SK-N-SH (cell line): ENCODE measurements around the gene TPP1. TPM values are rescaled to one million over a fixed set of nuclear protein-coding genes. Genes with fewer than 3 reads are reported as not detected.

Experiments used
- CTCF ChIA-PET: fragments of 300-600, 350-600 bp; formaldehyde crosslinking; extraction: SDS; loops from one replicate; lab custom pipeline; 2021; lab: Yijun Ruan, JAX
- POLR2A ChIA-PET: fragments of 350-600 bp; sonication (Branson Sonifier 250); formaldehyde crosslinking; extraction: SDS; loops from one replicate; lab custom pipeline; 2020; ENCODE audit warnings: antibody characterized with exemption, inconsistent platforms; lab: Yijun Ruan, JAX
- DNase-seq: peaks from one replicate; pipeline ENCODE4 v3.0.0; 2012
- H2AFZ ChIP-seq: fragments of 200-600 bp; sonication (generic); 2 replicates; pipeline ENCODE4 v1.8.1; 2016; ENCODE audit warnings: antibody characterized with exemption, mild to moderate bottlenecking, low read depth
- H3F3A ChIP-seq: fragments of 200-600 bp; sonication (generic); replicated peaks from 2 replicates; pipeline ENCODE3; 2016; ENCODE audit warnings: antibody characterized with exemption, mild to moderate bottlenecking; ENCODE audit not compliant: insufficient read depth
- H3K27ac ChIP-seq, 2 experiments: fragments of 200-500 bp in 1 of 2; fragments of 200-600 bp in 1 of 2; sonication (Bioruptor generic) in 1 of 2; sonication (generic), shearing (Covaris generic) in 1 of 2; 2 replicates each; pipeline versions ENCODE4 v1.5.1 to v1.6.1; 2014 to 2016; ENCODE audit warnings: low read depth in 2 of 2, inconsistent platforms in 1 of 2, low read length in 1 of 2, mild to moderate bottlenecking in 1 of 2, mixed read lengths in 1 of 2
- H3K27me3 ChIP-seq: fragments of 200-600 bp; sonication (generic), shearing (Covaris generic); 2 replicates; pipeline ENCODE4 v1.6.1; 2016; ENCODE audit warnings: mixed run types; ENCODE audit not compliant: insufficient read depth
- H3K36me3 ChIP-seq, 2 experiments: fragments of 200-500 bp in 1 of 2; fragments of 200-600 bp in 1 of 2; sonication (Bioruptor generic) in 1 of 2; sonication (generic) in 1 of 2; replicated peaks in 1 of 2; 2 replicates each; pipeline versions ENCODE3 to v1.5.1; 2014 to 2016; ENCODE audit warnings: low read length in 1 of 2, mild to moderate bottlenecking in 1 of 2; ENCODE audit not compliant: insufficient read depth in 2 of 2, control insufficient read depth in 1 of 2
- H3K4me1 ChIP-seq, 2 experiments: fragments of 200-500 bp in 1 of 2; fragments of 200-600 bp in 1 of 2; sonication (Bioruptor generic) in 1 of 2; sonication (generic), shearing (Covaris generic) in 1 of 2; 2 replicates each; pipeline versions ENCODE4 v1.5.1 to v1.6.1; 2014 to 2016; ENCODE audit warnings: low read depth in 1 of 2, low read length in 1 of 2, mixed run types in 1 of 2; ENCODE audit not compliant: insufficient read depth in 2 of 2, control insufficient read depth in 1 of 2
- H3K4me2 ChIP-seq: fragments of 200-600 bp; sonication (generic), shearing (Covaris generic); 2 replicates; pipeline ENCODE4 v1.6.1; 2017; ENCODE audit warnings: mixed run types
- H3K4me3 ChIP-seq, 2 experiments: fragments of 200-500 bp in 1 of 2; fragments of 200-600 bp in 1 of 2; sonication (Bioruptor generic) in 1 of 2; sonication (generic), shearing (Covaris generic) in 1 of 2; 2 replicates each; pipeline versions ENCODE4 v1.5.1 to v1.8.1; 2014 to 2016; ENCODE audit warnings: low read depth in 2 of 2, inconsistent platforms in 1 of 2, low read length in 1 of 2, mild to moderate bottlenecking in 1 of 2, mixed read lengths in 1 of 2, moderate library complexity in 1 of 2
- H3K79me2 ChIP-seq: fragments of 200-600 bp; sonication (generic); 2 replicates; pipeline ENCODE4 v1.8.1; 2017; ENCODE audit warnings: mild to moderate bottlenecking; ENCODE audit not compliant: insufficient read depth
- H3K9ac ChIP-seq: fragments of 200-600 bp; sonication (generic); 2 replicates; pipeline ENCODE4 v1.6.1; 2017; ENCODE audit warnings: mixed run types
- H3K9me2 ChIP-seq: fragments of 200-600 bp; sonication (generic); 2 replicates; pipeline ENCODE4 v1.6.1; 2017; ENCODE audit warnings: mixed run types
- H3K9me3 ChIP-seq: fragments of 200-600 bp; sonication (generic); 2 replicates; pipeline ENCODE4 v1.6.1; 2017; ENCODE audit warnings: mixed run types, mild to moderate bottlenecking, moderate library complexity
- H4K20me1 ChIP-seq: fragments of 200-600 bp; sonication (generic); 2 replicates; pipeline ENCODE4 v1.6.1; 2017; ENCODE audit warnings: mild to moderate bottlenecking, mixed run types; ENCODE audit not compliant: insufficient read depth
- CTCF ChIP-seq: fragments of 200-600 bp; sonication (generic); IDR thresholded peaks from 2 replicates; pipeline ENCODE4 v1.6.1; 2017; ENCODE audit warnings: antibody characterized with exemption, mild to moderate bottlenecking, moderate library complexity
- EZH2phosphoT487 ChIP-seq: fragments of 200-600 bp; sonication (generic); IDR thresholded peaks from 2 replicates; pipeline ENCODE4 v1.6.1; 2017; ENCODE audit warnings: low read depth, mixed run types, mild to moderate bottlenecking, antibody characterized with exemption, moderate library complexity, borderline replicate concordance
- FOSL2 ChIP-seq: IDR thresholded peaks from 2 replicates; pipeline ENCODE4 v1.4.0; 2012; ENCODE audit warnings: low read depth, mild to moderate bottlenecking, moderate library complexity, borderline replicate concordance
- FOXM1 ChIP-seq: IDR thresholded peaks from 2 replicates; pipeline ENCODE4 v1.4.0; 2012; ENCODE audit warnings: low read depth, mild to moderate bottlenecking
- GATA2 ChIP-seq: sonication (generic); formaldehyde crosslinking; IDR thresholded peaks from 2 replicates; pipeline ENCODE4 v1.5.0; 2020; ENCODE audit warnings: mild to moderate bottlenecking, missing genetic modification reagents
- IRF3 ChIP-seq: fragments of 150-350 bp; IDR thresholded peaks from 2 replicates; pipeline ENCODE4 v1.6.1; 2016; ENCODE audit warnings: mild to moderate bottlenecking, low read depth, low read length
- JUND ChIP-seq: IDR thresholded peaks from 2 replicates; pipeline ENCODE4 v1.4.0; 2012
- MXI1 ChIP-seq: IDR thresholded peaks from 2 replicates; pipeline ENCODE4 v1.6.1; 2012; ENCODE audit warnings: mild to moderate bottlenecking, low read depth, low read length, improper control_type of control experiment
- NFIC ChIP-seq: IDR thresholded peaks from 2 replicates; pipeline ENCODE4 v1.4.0; 2012; ENCODE audit warnings: borderline replicate concordance
- NRF1 ChIP-seq: IDR thresholded peaks from 2 replicates; pipeline ENCODE4 v1.6.1; 2012; ENCODE audit warnings: low read depth, mild to moderate bottlenecking, low read length
- PBX3 ChIP-seq: IDR thresholded peaks from 2 replicates; pipeline ENCODE4; 2012
- RFX5 ChIP-seq: IDR thresholded peaks from 2 replicates; pipeline ENCODE4 v1.6.1; 2012; ENCODE audit warnings: mild to moderate bottlenecking, improper control_type of control experiment, low read length
- SMC3 ChIP-seq: IDR thresholded peaks from 2 replicates; pipeline ENCODE4 v1.6.1; 2012; ENCODE audit warnings: low read depth, low read length, improper control_type of control experiment
- TAF1 ChIP-seq: IDR thresholded peaks from 2 replicates; pipeline ENCODE4 v1.6.1; 2012; ENCODE audit warnings: low read depth, mild to moderate bottlenecking, low read length, moderate library complexity, borderline replicate concordance
- ZBTB33 ChIP-seq: IDR thresholded peaks from 2 replicates; pipeline ENCODE4 v1.4.0; 2012; ENCODE audit warnings: low read depth, borderline replicate concordance
- WGBS: methylation state at CpG from one replicate; pipeline ENCODE4 v1.1.6; 2017; ENCODE audit warnings: low lambda C conversion rate; 5-methylcytosine and 5-hydroxymethylcytosine counted together
- polyA plus RNA-seq, 3 experiments: library from polyadenylated mRNA; depleted of rRNA; stranded (reverse); fragments of >200 nt; gene quantifications; 2 replicates each; pipeline ENCODE4 v1.2.3, GENCODE V29; 2012

The TPP1 gene
- polyA plus RNA-seq, 1 of the 3 experiments (the other 2 are of a cell fraction), result 105 TPM

GRCh38 chr11:6631361-6631890, 12.2 kb upstream of the TPP1 start (continued):
- no peak for TF ChIP-seq NFIC
- TF ChIP-seq MXI1, result no peak
- no peak for TF ChIP-seq PBX3
- TF ChIP-seq, all 33 proteins: peak for 0

- Histone ChIP-seq H2AFZ (no peak overlapping the region), H3K9me3 (no peaks in the 10 kb centered on the region), H3K4me1 (no peaks in the 10 kb centered on the region), H3K9me2 (no peaks in the 10 kb centered on the region), H3K4me3 (no peak overlapping the region), H3K9ac (no peak overlapping the region), H3K79me2 (no peaks in the 10 kb centered on the region), H3K27me3 (no peaks in the 10 kb centered on the region), H3K27ac (no peak overlapping the region), H4K20me1 (no peaks in the 10 kb centered on the region), H3F3A (no peaks in the 10 kb centered on the region), H3K36me3 (peaks cover 0 to 28% of the 10 kb centered on the region in 2 experiments), H3K4me2 (no peak overlapping the region)
- CTCF ChIA-PET, result interaction anchor here (0.9 to 1.2 kb wide), 2 partner anchors 10 to 52 kb away, joined by 3 read pairs; partner anchors contain the start of gene MRPL17
- POLR2A ChIA-PET, result interaction anchor here (0.6 to 1.6 kb wide), 2 partner anchors 9 to 16 kb away, joined by 3 to 4 read pairs; no protein-coding TSS in a partner anchor
- WGBS, result 85% methylated on average over 25 of the region's 28 CpGs
- no peak for DNase-seq
- TF ChIP-seq NFIC, result no peak
- no peak for TF ChIP-seq IRF3
- TF ChIP-seq JUND, result no peak
- TF ChIP-seq FOXM1, result no peak
- no peak for TF ChIP-seq GATA2 (CRISPR knock-in tag)
- TF ChIP-seq NRF1, result no peak
- TF ChIP-seq RFX5, result no peak
- no peak for TF ChIP-seq TAF1
- no peak for TF ChIP-seq CTCF
- TF ChIP-seq FOSL2, result no peak
- TF ChIP-seq ZBTB33, result no peak
- no peak for TF ChIP-seq EZH2phosphoT487
- TF ChIP-seq SMC3, result no peak
These were observed 11.5 kb upstream of the TPP1 start for GRCh38 chr11:6630632-6631291.
